ENCODE data around the gene OGFOD3. TPM values are rescaled to one million over a fixed set of nuclear protein-coding genes. Genes with fewer than 3 reads are reported as not detected.

Gene OGFOD3
- total and polyA plus RNA-seq, 8 donors, result 10.5 to 30.4 (median 17.4) TPM

- 58 to 72% (median 62%) methylated on average over 27 to 28 of the region's 28 CpGs for WGBS, 5 donors
- intact Hi-C loops (cut with DNase I; ENCODE audit: low total_unique reads), result no loop called here
- H3K27me3 ChIP-seq, result peaks cover 0 to 31% (median 0%) of the 10 kb centered on the region in 3 donors
- no peaks in the 10 kb centered on the region for H3K36me3 ChIP-seq
- no peak for TF ChIP-seq POLR2AphosphoS5 (IDR thresholded peaks at IDR 0.05)
- no peak for TF ChIP-seq CTCF (IDR thresholded peaks at IDR 0.05)
- no peak for TF ChIP-seq EP300 (IDR thresholded peaks at IDR 0.05)
- no peak for TF ChIP-seq POLR2A (IDR thresholded peaks at IDR 0.05)
- no peak overlapping the region for H3K4me3 ChIP-seq
- no peaks in the 10 kb centered on the region for H3K9me3 ChIP-seq
- no peak for DNase-seq
- H3K27ac ChIP-seq, result no peak overlapping the region
- H3K4me1 ChIP-seq, result peaks cover 0 to 13% (median 7%) of the 10 kb centered on the region in 4 donors
Observed at GRCh38 chr17:82346342-82347300, 71.8 kb downstream of the OGFOD3 start.

GRCh38 chr17:82345151-82345976 is 73.0 kb downstream of the OGFOD3 start:
- 74 to 84% (median 77%) methylated on average over 41 to 42 of the region's 42 CpGs for WGBS, 5 donors
- no peak for TF ChIP-seq POLR2AphosphoS5 (IDR thresholded peaks at IDR 0.05)
- TF ChIP-seq EP300 (IDR thresholded peaks at IDR 0.05), result no peak
- no peak for TF ChIP-seq CTCF (IDR thresholded peaks at IDR 0.05)
- no peak for TF ChIP-seq POLR2A (IDR thresholded peaks at IDR 0.05)
- DNase-seq, result no peak
- intact Hi-C loops (cut with DNase I; ENCODE audit: low total_unique reads), result no loop called here
- no peak overlapping the region for H3K4me3 ChIP-seq
- no peaks in the 10 kb centered on the region for H3K36me3 ChIP-seq
- no peaks in the 10 kb centered on the region for H3K9me3 ChIP-seq
- peaks cover 0 to 21% (median 0%) of the 10 kb centered on the region in 3 donors for H3K27me3 ChIP-seq
- no peak overlapping the region for H3K27ac ChIP-seq
- H3K4me1 ChIP-seq, result peaks cover 0 to 9% (median 4%) of the 10 kb centered on the region in 4 donors

DNA sequence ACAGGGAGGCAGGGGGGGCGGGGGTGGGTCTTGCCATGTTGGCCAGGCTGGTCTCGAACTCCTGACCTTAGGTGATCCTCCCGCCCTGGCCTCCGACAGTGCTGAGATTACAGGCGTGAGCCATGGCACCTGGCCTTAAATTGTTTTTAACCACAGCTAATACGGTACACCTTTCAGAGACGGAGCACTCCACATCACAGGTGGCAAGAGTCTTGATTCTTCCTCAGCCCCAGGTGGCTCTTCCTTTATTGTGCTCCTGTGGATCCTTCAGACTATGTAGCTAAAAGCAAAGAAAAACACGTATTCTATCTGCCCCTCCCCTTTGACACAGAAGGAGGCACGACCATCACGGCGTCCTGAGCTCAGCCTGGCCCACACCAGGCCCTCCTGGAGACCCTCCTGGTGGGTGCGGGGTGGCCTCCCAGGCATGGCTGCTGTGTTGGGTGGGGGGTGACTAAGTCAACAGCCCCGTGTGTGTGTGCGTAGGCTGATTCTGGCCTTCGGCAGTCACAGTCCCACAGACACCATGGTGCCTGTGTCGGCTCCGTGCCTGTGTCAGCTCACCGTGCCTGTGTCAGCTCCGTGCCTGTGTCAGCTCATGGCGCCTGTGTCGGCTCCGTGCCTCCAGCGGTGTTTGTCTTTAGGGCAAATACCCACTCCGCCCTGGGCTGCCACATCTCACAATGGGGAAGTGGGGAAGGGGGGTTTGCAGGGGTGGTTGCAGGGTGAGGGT is 74.0 kb downstream of the OGFOD3 start:
- Histone ChIP-seq H3K27ac (no peak overlapping the region), H3K9me3 (no peaks in the 10 kb centered on the region), H3K27me3 (peaks cover 0 to 18% (median 0%) of the 10 kb centered on the region in 3 donors), H3K4me1 (peaks cover 4 to 16% (median 9%) of the 10 kb centered on the region in 4 donors), H3K4me3 (no peak overlapping the region), H3K36me3 (no peaks in the 10 kb centered on the region)
- intact Hi-C loops (cut with DNase I; ENCODE audit: low total_unique reads), result no loop called here
- 57 to 81% (median 68%) methylated on average over 14 to 24 of the region's 24 CpGs for WGBS, 5 donors
- peak in 1 of 2 donors; percentile 73 for DNase-seq
- TF ChIP-seq EP300 (IDR thresholded peaks at IDR 0.05), result no peak
- no peak for TF ChIP-seq POLR2AphosphoS5 (IDR thresholded peaks at IDR 0.05)
- no peak for TF ChIP-seq CTCF (IDR thresholded peaks at IDR 0.05)
- TF ChIP-seq POLR2A (IDR thresholded peaks at IDR 0.05), result no peak

- DNase-seq, result no peak
- Histone ChIP-seq H3K9me3 (no peaks in the 10 kb centered on the region), H3K36me3 (no peaks in the 10 kb centered on the region), H3K27ac (no peak overlapping the region), H3K4me3 (no peak overlapping the region), H3K4me1 (peaks cover 6 to 23% (median 16%) of the 10 kb centered on the region in 4 donors), H3K27me3 (peaks cover 0 to 12% (median 0%) of the 10 kb centered on the region in 3 donors)
- intact Hi-C loops (cut with DNase I; ENCODE audit: low total_unique reads), result no loop called here
- TF ChIP-seq CTCF (IDR thresholded peaks at IDR 0.05), result no peak
- WGBS, 5 donors, result 88 to 96% (median 94%) methylated on average over 5 of the region's 5 CpGs
Observed at GRCh38 chr17:82343560-82343959, 74.8 kb downstream of the OGFOD3 start.

All from stomach (tissue), 9 donors.